Colonic mucosa (tissue), 4 donors: ENCODE measurements around the gene CRAMP1. TPM values are rescaled to one million over a fixed set of nuclear protein-coding genes. Genes with fewer than 3 reads are reported as not detected.

ENCODE experiments used
- DNase-seq: peaks from one replicate; pipeline ENCODE4 v3.0.0-alpha.2; 2020
- H3K27ac ChIP-seq: fragments of 200-600 bp; one replicate; pipeline ENCODE4 v1.8.0; 2021
- H3K27me3 ChIP-seq: fragments of 200-600 bp; one replicate; pipeline ENCODE4 v1.8.0; 2021
- H3K36me3 ChIP-seq: fragments of 200-600 bp; one replicate; pipeline ENCODE4 v1.8.0; 2021
- H3K4me1 ChIP-seq: fragments of 200-600 bp; one replicate; pipeline ENCODE4 v1.8.0; 2021; ENCODE audit warnings: mild to moderate bottlenecking
- H3K4me3 ChIP-seq: fragments of 200-600 bp; one replicate; pipeline ENCODE4 v1.8.0; 2021
- H3K9ac ChIP-seq, 2 donors: one replicate each; pipeline ENCODE4 v1.7.0; 2013; ENCODE audit warnings: control low read depth in 2 of 2, low read depth in 2 of 2, low read length in 2 of 2
- H3K9me3 ChIP-seq: fragments of 200-600 bp; one replicate; pipeline ENCODE4 v1.8.0; 2021
- intact Hi-C: fragments of 100-400 bp; cut with DNase I; formaldehyde crosslinking; loops from one replicate; pipeline ENCODE4 v1.14.1; 2022
- total RNA-seq, 2 donors: library from RNA; stranded (reverse); fragmentation: NEBNext Ultra II Directional in 1 of 2; extraction: Animal tissue kit (Norgen Biotek cat#: 25700) in 1 of 2; gene quantifications; one replicate each; pipeline ENCODE4 v1.2.1, GENCODE V29; 2021
- TF ChIP-seq, protein P1 (sequence below): fragments of 200-600 bp; IDR thresholded peaks from one replicate; pipeline ENCODE4 v1.8.0; 2022; ENCODE audit warnings: antibody characterized with exemption, mild to moderate bottlenecking
- donor health status: healthy.
- donor health status: DM: no; HTN: no; CAD: no.
- donor health status: DM: no; HTN: no; CAD: no.

Gene CRAMP1
- total RNA-seq, 2 donors from 2014 or later: 13.6 to 17.1 TPM

DNA sequence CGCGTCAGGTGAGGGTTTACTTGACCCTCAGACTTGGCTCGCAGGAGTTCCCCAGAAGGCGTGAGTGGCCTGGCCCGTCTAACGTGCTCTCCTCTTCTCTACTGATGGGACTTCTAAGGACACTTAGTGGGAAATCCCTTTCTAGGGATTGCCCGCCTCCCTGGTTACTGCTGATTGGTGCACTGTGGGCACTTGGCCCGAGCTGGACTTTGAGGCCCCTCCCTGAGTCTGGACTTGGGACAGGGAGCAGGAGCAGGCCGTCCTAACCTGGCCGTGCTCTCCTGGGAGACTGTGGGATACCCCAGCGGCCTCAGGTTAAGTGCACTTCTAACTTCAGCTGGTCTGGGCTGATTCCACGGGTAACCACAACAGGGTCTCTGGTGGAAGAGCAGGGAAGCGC lies 15.0 kb upstream of the CRAMP1 start:
- no peaks in the 10 kb centered on the region for H3K36me3 ChIP-seq
- H3K27me3 ChIP-seq: no peaks in the 10 kb centered on the region
- H3K27ac ChIP-seq: no peak overlapping the region
- H3K9me3 ChIP-seq: no peaks in the 10 kb centered on the region
- no peak overlapping the region for H3K9ac ChIP-seq
- no peak for DNase-seq
- no peak overlapping the region for H3K4me3 ChIP-seq
- TF ChIP-seq, protein P1, sequence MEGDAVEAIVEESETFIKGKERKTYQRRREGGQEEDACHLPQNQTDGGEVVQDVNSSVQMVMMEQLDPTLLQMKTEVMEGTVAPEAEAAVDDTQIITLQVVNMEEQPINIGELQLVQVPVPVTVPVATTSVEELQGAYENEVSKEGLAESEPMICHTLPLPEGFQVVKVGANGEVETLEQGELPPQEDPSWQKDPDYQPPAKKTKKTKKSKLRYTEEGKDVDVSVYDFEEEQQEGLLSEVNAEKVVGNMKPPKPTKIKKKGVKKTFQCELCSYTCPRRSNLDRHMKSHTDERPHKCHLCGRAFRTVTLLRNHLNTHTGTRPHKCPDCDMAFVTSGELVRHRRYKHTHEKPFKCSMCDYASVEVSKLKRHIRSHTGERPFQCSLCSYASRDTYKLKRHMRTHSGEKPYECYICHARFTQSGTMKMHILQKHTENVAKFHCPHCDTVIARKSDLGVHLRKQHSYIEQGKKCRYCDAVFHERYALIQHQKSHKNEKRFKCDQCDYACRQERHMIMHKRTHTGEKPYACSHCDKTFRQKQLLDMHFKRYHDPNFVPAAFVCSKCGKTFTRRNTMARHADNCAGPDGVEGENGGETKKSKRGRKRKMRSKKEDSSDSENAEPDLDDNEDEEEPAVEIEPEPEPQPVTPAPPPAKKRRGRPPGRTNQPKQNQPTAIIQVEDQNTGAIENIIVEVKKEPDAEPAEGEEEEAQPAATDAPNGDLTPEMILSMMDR: no peak
- no peaks in the 10 kb centered on the region for H3K4me1 ChIP-seq
- intact Hi-C loops: no loop called here

DNA sequence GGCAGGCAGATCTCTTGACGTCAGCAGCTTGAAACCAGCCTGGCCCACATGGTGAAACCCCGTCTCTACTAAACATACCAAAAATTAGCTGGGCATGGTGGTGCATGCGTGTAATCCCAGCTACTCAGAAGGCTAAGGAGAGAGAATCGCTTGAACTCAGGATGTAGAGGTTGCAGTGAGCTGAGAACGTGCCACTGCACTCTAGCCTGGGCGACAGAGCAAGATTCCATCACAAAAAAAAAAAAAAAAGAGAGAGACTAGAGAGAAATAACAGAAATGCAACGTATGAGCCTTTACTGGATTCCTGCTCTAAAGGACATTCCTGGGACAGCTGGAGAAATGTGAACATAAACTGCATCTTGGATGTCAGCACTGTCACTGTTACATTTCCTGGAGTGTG lies 11.1 kb upstream of the CRAMP1 start:
- no peak overlapping the region for H3K9ac ChIP-seq
- no peaks in the 10 kb centered on the region for H3K4me1 ChIP-seq
- no peaks in the 10 kb centered on the region for H3K27me3 ChIP-seq
- H3K9me3 ChIP-seq: no peaks in the 10 kb centered on the region
- TF ChIP-seq, protein P1: no peak
- H3K36me3 ChIP-seq: no peaks in the 10 kb centered on the region
- no peak for DNase-seq
- intact Hi-C loops: no loop called here
- H3K27ac ChIP-seq: no peak overlapping the region
- no peak overlapping the region for H3K4me3 ChIP-seq

DNA sequence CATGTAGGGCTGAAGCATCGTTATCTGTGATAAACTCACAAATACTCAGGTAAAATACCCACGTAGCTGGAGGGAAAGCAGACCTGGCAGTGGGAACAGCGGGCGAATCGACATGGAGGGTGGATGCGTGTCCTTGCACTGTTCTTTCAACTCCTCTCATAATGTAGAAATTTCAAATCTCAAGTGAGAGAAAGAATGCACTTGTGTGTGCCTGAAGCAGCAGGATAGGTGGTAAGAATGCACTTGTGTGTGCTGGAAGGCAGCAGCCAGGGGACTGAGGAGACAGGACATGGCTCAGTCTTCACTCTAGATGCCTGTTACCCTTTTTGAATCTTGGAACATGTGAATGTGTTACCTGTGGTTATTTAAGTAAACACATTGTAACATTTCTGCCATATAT lies 10.7 kb upstream of the CRAMP1 start:
- no peak overlapping the region for H3K9ac ChIP-seq
- TF ChIP-seq, protein P1: no peak
- no peak for DNase-seq
- no peak overlapping the region for H3K4me3 ChIP-seq
- H3K4me1 ChIP-seq: no peaks in the 10 kb centered on the region
- no peaks in the 10 kb centered on the region for H3K9me3 ChIP-seq
- no peaks in the 10 kb centered on the region for H3K27me3 ChIP-seq
- intact Hi-C loops: no loop called here
- no peak overlapping the region for H3K27ac ChIP-seq
- no peaks in the 10 kb centered on the region for H3K36me3 ChIP-seq

DNA sequence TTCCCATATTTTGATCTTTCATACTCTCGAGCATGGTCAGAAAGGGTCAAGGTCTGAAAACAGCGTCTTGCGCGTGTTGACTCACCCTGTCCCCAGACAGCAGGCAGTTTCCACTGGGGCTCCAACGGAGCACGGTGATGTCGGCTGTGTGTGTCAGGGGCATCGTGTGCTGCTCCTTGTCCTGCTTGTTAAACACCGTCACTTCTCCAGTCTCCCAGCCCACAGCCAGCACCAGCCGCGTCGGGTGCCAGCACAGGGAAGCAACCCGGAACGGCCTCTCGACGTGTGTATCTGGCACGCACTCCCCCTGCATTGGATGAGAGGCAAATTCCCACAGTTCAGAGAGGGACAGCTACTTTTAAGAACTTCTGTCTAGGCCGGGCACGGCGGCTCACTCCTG lies 9.9 kb upstream of the CRAMP1 start:
- H3K9ac ChIP-seq: no peak overlapping the region
- H3K4me1 ChIP-seq: no peaks in the 10 kb centered on the region
- no peak for DNase-seq
- no peaks in the 10 kb centered on the region for H3K36me3 ChIP-seq
- no peaks in the 10 kb centered on the region for H3K27me3 ChIP-seq
- intact Hi-C loops: no loop called here
- H3K9me3 ChIP-seq: no peaks in the 10 kb centered on the region
- TF ChIP-seq, protein P1: no peak
- H3K27ac ChIP-seq: no peak overlapping the region
- H3K4me3 ChIP-seq: no peak overlapping the region

DNA sequence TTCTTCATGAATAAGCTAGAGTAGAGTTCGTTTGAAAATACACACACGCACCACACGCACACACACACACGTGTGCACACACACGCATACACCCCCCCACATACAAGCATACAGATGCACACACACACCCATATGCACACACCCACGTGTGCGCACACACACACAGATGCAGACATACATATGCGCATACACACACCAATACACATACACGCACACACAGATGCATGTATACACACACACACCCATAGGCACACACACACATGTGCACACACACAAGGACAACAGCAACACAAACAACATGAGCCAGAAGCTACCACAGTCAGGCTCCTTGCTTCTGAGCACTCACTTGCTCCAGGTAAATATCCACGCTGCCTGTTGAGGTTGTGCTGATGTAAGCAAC lies 5.4 kb upstream of the CRAMP1 start:
- TF ChIP-seq, protein P1: no peak
- no peaks in the 10 kb centered on the region for H3K4me1 ChIP-seq
- intact Hi-C loops: no loop called here
- no peak overlapping the region for H3K4me3 ChIP-seq
- no peaks in the 10 kb centered on the region for H3K9me3 ChIP-seq
- H3K27ac ChIP-seq: no peak overlapping the region
- DNase-seq: no peak
- no peaks in the 10 kb centered on the region for H3K36me3 ChIP-seq
- no peak overlapping the region for H3K9ac ChIP-seq
- H3K27me3 ChIP-seq: no peaks in the 10 kb centered on the region

DNA sequence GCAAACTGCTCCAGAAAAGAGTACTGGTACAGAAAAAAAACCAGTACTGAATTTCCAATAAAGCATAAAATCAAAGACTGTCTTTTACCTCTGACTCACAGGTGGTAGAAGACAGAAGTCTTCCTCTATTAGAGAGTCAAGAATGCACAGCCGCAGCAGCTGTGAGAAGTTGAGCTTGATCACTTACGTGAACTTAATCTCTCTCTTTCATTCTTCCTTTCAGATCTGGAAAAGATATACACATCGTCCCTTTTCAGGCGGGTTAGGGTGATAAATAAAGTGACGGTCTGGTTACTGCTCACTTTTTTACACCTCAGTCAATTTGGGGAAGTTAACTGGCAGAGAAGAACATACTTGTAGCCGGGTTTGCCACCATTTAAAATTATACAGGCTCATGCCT lies 4.2 kb upstream of the CRAMP1 start:
- H3K27ac ChIP-seq: no peak overlapping the region

More for the DNA sequence above, 4.2 kb upstream of the CRAMP1 start:
- Histone ChIP-seq H3K4me3 (no peak overlapping the region), H3K27me3 (no peaks in the 10 kb centered on the region), H3K9ac (no peak overlapping the region), H3K4me1 (peaks cover 2% of the 10 kb centered on the region), H3K9me3 (no peaks in the 10 kb centered on the region), H3K36me3 (no peaks in the 10 kb centered on the region)
- intact Hi-C loops: no loop called here
- TF ChIP-seq, protein P1: no peak
- DNase-seq: no peak
